ENCODE results near the gene P2RY6. TPM values are rescaled to one million over a fixed set of nuclear protein-coding genes. Genes with fewer than 3 reads are reported as not detected.

Gene P2RY6
- total RNA-seq, 2 donors from 2014 or later: not detected

DNA sequence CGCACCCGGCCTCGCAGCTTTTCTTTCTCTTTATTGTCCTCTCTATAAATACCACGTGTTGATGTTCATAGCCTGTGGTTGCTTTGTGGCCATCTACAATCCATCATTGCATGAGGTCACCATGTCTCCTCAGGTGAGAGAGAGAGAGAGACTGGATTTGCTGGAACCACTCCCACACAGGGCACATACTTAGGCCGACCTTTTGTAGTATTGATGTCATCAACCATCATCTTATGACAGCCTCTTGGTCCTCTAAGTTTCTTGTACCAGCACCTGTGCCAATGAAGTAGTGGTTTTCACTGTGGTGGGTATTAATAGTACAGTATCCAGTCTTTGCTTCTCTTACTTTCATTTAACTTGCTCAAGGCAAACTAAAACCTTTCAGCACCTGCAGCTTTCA lies 22.8 kb upstream of the P2RY6 start:
- DNase-seq (ENCODE audit: low spot score in 2 of 2) (no peak), ATAC-seq (peak; percentile 31 to 70)
- H3K36me3 Mint-ChIP-seq: no peaks in the 10 kb centered on the region
- H3K9me3 Mint-ChIP-seq: no peaks in the 10 kb centered on the region
- peak overlapping the region in 1 of 2 donors; percentile 5 for H3K27ac Mint-ChIP-seq

DNA sequence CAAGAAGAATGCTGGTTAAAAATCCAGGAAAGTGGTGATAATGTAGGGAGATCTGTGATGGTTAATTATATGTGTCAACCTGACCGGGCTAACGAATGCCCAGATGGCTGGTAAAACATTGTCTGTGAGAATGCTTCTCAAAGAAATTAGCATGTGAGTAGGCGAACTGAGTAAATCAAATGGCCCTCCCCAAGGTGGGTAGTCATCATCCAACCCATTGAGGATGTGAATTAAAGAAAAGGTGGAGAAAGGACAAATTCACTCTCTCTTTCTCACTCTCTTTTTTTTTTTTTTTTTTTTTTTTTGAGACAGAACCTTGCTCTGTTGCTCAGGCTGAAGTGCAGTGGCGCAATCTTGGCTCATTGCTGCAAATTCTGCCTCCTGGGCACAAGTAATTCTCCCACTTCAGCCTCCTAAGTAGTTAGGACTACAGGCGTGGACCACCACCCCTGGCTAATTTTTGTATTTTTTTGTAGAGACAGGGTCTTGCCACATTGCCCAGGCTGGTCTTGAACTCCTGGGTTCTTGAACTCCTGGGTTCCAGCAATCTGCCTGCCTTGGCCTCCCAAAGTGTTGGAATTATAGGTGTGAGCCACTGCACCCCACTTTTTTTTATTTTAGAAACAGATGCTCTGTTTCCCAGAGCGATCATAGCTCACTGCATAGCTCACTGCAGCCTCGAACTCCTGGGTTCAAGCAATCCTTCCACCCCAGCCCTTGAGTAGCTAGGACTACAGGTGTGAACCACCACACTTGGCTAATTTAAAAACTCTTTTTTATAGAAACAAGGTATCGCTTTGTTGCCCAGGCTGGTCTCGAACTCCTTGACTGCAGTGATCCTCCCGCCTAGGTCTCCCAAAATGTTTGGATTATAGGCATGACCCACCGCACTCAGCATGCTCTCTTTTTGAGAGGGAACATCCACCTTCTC lies 22.0 kb upstream of the P2RY6 start:
- ATAC-seq (peak; percentile 53 to 66), DNase-seq (ENCODE audit: low spot score in 2 of 2) (no peak)
- Mint-ChIP-seq H3K9me3 (no peaks in the 10 kb centered on the region), H3K36me3 (no peaks in the 10 kb centered on the region), H3K27ac (peak overlapping the region in 1 of 2 donors; percentile 22)

DNA sequence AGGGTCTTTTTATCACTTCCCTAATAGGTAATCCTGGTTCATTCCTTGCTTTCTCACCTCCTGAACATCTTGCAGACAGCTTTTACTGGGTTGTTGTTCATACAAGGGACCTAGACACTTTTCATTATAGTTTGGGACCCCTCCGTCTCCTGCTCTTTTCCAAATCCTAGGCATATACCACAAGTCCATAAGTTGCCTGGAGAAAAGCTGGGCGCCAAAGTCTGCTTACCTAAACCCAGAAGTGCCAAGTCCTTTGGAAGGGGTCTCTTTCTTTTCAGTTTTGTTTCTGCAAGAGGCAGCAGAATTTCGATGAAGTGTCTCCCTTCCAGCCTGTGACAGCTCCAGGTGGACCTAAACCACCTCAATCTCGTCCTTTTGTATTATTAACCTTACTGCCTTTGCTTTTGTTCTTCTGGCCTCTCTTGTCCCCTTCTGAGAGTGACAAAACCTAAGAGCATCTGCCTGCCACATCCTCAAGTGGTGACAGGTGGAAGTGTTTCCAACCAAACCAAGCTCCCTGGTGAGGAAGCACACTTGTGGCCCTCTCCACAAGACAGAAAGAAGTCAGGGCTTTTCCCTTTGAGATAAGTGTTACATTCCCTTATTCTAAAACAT lies 19.5 kb upstream of the P2RY6 start:
- ATAC-seq (peak; percentile 62 to 64), DNase-seq (ENCODE audit: low spot score in 2 of 2) (peak in 1 of 2 donors; percentile 44)
- no peaks in the 10 kb centered on the region for H3K36me3 Mint-ChIP-seq
- no peaks in the 10 kb centered on the region for H3K9me3 Mint-ChIP-seq
- H3K27ac Mint-ChIP-seq: no peak overlapping the region

DNA sequence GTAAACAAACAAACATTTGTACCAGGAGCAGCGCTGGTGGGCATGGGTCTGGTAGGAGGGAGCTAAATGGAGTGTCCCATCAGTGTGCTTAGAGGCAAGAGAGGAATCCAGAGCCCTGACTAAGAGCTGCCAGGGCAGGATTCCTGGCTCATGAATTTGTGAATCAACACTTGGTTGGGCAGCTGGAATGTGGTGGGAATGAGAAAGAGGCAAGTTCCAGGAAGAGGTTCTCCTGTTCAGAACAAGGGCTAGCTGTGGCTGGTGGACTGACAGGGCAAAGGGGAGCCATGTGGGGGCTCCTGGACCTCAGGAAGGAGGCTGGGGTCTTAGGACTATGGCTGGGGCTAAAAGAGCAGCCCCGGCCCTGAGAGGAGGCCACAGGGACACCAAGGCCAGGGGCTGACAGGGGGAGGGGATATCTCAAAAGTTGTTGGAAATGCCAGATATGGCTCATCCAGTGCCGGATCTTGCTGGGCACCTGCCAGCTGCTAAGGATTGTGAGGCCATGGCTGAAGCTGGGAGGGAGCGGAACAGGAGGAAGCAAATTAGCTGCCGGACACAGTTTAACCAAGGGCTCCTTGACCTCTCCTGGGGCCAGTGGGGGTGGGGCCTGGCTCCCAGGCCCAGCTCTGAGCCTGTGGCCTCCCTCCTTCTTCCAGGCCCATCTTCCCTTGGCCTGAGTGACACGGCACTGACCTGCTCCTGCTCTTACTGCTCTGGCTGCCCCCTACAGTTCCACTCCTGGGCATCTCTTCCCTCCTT lies 14.6 kb upstream of the P2RY6 start:
- peak overlapping the region; percentile 7 to 22 for H3K27ac Mint-ChIP-seq
- H3K9me3 Mint-ChIP-seq: no peaks in the 10 kb centered on the region
- peak in 1 of 2 donors; percentile 28 for DNase-seq (ENCODE audit: low spot score in 2 of 2)
- H3K36me3 Mint-ChIP-seq: no peaks in the 10 kb centered on the region
- no peak for ATAC-seq

DNA sequence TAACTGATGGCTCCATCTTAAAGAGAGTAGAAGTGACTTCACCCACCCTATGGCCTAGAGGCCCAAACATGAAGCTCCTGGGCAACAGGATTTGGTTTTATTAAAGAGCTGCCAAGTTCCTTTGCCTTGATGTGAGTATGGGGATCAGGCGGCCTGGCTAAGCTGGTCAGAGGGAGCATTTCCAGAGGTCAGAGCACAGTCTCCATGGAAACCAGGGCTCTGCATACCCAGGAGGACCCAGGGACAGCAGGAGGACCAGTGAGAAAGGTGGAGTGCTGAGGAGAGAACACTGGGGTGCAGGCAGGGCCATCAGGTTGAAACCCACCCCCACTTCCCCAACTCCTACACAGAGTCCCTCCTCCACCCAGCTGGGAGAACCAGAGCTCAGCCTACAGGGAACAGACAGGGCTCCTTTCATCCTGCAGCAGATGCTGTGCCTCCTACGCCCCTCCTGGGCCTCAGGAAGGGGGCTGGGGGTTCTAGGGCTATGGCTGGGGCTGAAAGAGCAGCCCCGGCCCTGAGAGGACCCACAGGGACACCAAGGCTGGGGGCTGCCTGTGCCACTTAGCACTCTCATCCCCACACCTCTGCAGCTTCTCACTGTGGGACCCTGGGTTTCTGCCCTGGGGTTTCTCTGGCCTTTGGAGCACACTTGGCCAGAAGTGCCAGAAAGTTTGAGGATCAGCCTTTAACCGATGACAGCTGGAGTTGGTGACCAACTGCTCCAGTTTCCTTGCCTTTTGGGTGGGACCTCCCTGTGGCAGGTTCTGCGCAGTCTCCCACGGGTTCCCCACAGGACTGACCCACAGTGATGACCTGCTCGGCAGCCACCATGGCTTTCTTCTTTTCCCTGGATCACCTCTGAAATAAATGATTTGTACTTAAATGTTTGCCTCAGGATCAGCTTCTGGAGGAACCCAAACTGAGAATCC lies 13.8 kb upstream of the P2RY6 start:
- H3K36me3 Mint-ChIP-seq: no peaks in the 10 kb centered on the region
- no peaks in the 10 kb centered on the region for H3K9me3 Mint-ChIP-seq
- ATAC-seq: no peak
- peak in 1 of 2 donors; percentile 35 for DNase-seq (ENCODE audit: low spot score in 2 of 2)
- peak overlapping the region in 1 of 2 donors; percentile 22 for H3K27ac Mint-ChIP-seq

DNA sequence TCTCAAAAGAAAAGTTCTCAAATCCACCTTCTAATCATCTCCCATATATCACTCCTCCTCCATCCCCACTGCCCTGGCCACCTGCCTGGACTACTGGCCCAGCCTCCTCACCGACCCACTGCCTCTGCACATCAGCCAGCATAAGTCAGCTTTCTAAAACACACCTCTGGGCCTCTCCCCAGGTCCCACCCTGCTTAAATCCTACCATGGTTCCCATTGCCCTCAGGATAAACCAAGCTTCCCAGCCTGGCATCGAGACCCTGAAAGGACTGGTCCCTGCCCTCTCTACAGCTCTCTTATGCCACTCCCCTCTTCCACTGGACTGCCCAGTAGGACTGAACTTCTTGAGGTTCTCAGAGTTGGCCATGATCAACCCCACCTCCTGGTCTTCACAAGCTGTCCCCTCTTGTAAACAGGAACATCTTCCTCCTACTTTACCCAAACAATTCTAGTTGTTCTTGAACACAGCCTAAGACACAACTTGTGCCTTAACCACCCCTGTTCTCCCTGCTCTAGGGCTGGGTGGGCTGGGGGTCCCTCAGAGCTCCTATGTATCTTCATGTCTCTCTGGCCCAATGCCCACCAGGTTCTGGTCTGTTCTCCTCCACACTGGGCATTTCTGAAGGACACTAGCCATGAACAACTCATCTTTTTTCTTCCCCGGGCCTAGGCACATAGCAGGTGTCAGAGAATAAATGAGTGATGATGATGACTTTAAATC lies 12.6 kb upstream of the P2RY6 start:
- DNase-seq (ENCODE audit: low spot score in 2 of 2) (peak in 1 of 2 donors; percentile 30), ATAC-seq (no peak)
- H3K9me3 Mint-ChIP-seq: no peaks in the 10 kb centered on the region
- H3K27ac Mint-ChIP-seq: peak overlapping the region in 1 of 2 donors; percentile 7
- H3K36me3 Mint-ChIP-seq: no peaks in the 10 kb centered on the region

DNA sequence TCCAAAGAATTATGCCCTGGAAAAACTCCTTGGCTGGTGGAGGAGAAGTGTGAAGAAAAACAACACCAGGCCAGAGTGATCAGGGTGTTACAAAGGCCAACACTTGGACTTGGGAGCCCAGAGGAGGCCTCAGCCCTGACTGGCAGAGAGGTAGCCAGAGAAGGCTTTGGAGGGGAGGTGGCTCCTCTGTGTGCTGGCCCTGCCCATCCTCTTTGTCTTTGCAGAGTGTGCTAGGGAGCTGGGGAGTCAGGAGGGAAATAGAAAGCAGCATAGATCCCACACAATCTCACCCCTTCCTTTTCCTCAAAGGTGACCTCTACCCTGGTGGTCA lies 12.0 kb upstream of the P2RY6 start:
- Mint-ChIP-seq H3K36me3 (no peaks in the 10 kb centered on the region), H3K27ac (no peak overlapping the region), H3K9me3 (no peaks in the 10 kb centered on the region)
- no peak for DNase-seq (ENCODE audit: low spot score in 2 of 2)
- ATAC-seq: no peak

DNA sequence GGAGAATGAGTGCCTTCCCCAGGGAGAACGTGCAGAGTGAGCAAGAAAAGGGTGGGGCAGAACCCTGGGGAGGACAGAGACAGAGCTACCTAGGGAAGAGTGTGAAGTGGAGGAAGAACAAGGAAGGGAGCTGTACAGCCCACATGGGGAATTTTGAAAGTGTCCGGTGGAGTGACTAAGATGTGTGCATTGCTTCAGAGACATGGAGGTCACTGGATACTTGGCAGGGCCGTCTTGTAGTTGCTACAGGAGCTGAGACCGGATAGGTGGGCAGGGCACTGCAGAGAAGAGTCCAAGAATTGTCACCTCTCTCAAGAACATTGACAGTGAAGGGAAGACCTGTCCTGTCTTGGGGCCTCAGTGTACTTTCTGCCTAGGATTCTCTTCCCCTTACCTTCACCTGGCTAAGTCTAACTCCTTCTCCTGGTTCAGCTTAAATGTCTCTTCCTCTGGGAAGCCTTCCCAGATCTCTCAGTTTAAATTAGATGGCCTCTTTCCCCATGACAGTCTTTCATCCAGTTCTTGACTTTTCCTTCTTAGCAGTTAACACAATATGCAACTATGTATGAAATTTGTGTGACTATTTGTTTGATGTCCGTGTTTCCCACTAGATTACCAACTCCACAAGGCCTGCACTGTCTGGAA lies 9.2 kb upstream of the P2RY6 start:
- Mint-ChIP-seq H3K27ac (no peak overlapping the region), H3K9me3 (no peaks in the 10 kb centered on the region), H3K36me3 (no peaks in the 10 kb centered on the region)
- ATAC-seq: no peak
- peak in 1 of 2 donors; percentile 41 for DNase-seq (ENCODE audit: low spot score in 2 of 2)

DNA sequence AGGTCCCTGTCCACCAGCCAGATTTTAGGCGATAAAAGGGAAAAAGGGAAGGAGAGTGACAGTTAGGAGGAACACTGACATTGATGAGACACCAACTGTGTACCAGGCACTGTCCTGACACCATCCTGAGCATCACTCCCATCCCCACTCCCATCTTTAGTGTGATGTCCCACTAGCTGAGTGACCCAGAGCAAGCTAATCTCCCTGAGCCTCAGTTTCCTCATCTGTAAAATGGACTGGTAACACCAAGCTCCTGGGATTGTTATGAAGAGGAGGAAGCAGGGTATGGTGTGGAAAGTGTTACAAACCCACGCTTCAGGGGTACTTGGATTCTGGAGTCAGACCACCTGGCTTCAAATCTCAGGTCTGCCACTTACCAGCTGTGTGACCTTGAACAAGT lies 8.5 kb upstream of the P2RY6 start:
- Mint-ChIP-seq H3K9me3 (no peaks in the 10 kb centered on the region), H3K27ac (no peak overlapping the region), H3K36me3 (no peaks in the 10 kb centered on the region)
- ATAC-seq (no peak), DNase-seq (ENCODE audit: low spot score in 2 of 2) (peak in 1 of 2 donors; percentile 30)

DNA sequence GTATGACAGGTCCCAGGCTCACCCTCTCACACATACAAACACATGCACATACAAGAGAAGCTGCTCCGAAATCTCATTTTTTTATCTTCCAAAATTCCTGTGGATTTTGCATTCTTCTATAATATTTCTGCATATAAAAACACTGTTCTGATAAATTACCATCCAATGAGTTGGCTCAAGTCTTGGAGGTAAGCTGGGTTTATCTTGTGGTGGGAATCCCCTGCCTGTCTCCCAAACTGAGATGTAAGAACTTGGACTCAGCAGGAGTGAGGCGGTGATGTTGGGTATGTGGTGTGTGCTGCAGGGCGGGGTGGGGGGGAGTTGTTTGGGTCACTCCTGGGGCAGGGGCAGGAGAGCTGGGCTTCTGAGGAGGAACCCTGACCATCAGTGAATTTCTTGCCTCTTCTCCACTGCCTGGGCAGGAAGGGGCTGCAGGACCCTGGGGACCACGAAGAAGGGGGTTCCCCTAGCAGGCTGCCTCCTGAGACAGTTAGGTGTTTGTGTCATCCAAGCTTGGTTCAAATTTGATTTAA lies 6.8 kb upstream of the P2RY6 start:
- H3K36me3 Mint-ChIP-seq: no peaks in the 10 kb centered on the region
- DNase-seq (ENCODE audit: low spot score in 2 of 2) (peak in 1 of 2 donors; percentile 31), ATAC-seq (no peak)
- H3K9me3 Mint-ChIP-seq: no peaks in the 10 kb centered on the region
- H3K27ac Mint-ChIP-seq: no peak overlapping the region

DNA sequence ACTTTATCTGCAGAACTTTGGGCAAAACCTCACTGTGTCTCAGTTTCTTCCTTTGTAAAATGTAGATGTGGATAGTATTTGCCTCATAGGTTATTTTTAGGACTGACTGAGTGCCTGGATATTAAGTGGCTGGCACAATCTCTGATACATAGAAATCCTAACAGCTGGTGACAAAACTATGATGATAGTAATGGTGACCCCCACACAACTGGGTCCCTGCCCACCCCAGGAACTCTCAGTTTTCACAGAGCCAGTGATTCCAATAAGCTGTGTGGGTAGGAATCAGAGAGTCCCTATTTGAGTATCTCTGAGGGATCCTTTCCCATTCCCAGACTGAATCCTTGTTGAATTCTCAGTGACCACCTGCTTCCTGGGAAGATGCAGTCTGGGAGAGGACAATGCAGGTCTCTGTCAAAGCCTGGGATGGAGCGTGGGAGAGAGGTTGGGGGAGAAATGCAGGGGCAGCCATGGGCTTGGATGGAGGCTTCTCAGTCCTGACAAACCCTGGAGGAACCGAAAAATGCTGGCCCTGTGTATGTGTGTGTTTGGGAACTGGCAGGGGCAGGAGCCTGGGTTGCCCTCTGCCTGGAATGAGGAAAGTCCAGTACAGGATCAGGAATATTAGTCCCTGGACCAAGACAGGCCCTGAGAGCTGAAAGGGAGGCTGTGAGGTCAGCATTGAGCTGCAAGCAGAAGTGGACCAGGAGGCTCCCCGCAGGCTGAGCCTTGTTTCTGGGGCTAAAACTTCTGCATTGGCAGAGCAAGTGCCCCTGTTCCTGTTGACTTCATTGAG lies 6.1 kb upstream of the P2RY6 start:
- Mint-ChIP-seq H3K27ac (no peak overlapping the region), H3K9me3 (no peaks in the 10 kb centered on the region), H3K36me3 (no peaks in the 10 kb centered on the region)
- DNase-seq (ENCODE audit: low spot score in 2 of 2): peak in 1 of 2 donors; percentile 31
- ATAC-seq: no peak

DNA sequence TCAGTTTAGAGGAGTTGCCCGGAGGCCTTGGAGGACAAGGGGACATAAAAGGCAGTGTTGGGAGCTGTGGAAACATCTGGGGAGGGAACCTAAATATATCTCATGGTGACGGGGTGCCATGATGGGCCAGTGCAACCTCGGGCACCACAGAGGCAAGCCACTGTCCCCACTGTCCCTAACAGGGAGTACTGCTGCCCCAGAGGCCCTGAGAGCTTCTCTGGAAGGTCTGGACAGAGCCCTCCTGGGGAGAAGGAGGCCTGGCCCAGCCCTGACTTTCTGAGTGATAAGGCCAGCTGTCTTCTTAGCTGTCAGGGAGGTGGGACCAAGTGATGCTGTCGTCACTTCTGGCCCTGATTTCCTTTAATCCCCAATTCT lies 5.5 kb upstream of the P2RY6 start:
- ATAC-seq (no peak), DNase-seq (ENCODE audit: low spot score in 2 of 2) (peak in 1 of 2 donors; percentile 16)
- H3K27ac Mint-ChIP-seq: no peak overlapping the region
- no peaks in the 10 kb centered on the region for H3K36me3 Mint-ChIP-seq
- no peaks in the 10 kb centered on the region for H3K9me3 Mint-ChIP-seq

DNA sequence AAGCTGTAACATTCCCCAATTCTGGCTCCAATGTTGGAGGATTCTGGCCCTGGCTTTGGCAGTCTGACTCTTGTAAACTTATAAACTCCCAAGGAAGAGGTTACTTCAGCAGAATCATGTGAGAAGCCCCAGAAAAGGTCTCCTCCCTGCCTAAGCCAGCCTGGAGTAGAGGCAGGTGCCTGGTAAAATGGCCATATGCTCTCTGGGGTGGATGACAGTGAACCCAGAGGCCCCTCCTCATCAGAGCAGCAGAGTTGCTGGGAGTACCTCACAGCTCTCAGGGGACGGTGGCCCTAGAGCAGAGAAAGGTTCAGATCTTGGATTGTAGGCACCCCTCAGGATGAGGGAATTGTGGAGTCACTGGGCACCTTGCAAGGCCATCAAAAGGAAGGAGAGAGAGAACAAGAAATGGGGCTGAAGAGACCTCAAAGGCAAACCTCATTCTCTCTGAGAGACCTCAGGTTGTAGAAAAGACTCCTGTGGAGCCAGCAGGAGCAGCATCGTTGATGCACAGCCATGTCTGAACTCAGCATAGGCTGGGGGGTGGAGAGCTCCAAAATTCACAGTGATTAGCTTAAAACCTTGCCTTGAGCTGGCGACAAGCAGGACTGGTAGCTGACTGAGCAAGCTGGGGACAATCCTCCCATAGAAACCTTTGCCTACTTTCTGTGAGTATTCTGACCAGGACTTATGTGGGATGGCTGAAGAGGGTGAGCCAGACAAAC lies 4.9 kb upstream of the P2RY6 start:
- peak in 1 of 2 donors; percentile 25 for DNase-seq (ENCODE audit: low spot score in 2 of 2)
- Mint-ChIP-seq H3K36me3 (no peaks in the 10 kb centered on the region), H3K9me3 (no peaks in the 10 kb centered on the region), H3K27ac (no peak overlapping the region)
- ATAC-seq: no peak

Data from activated naive CD4-positive, alpha-beta T cell treated with anti-CD3 and anti-CD28 coated beads, Interleukin-2, amount 50 U/mL, for 72 hours (primary cell).